Measurements from ENCODE around the gene UGP2. TPM values are rescaled to one million over a fixed set of nuclear protein-coding genes. Genes with fewer than 3 reads are reported as not detected.

UGP2 gene
- 101 and 145 TPM in 2 replicates for total RNA-seq

DNA sequence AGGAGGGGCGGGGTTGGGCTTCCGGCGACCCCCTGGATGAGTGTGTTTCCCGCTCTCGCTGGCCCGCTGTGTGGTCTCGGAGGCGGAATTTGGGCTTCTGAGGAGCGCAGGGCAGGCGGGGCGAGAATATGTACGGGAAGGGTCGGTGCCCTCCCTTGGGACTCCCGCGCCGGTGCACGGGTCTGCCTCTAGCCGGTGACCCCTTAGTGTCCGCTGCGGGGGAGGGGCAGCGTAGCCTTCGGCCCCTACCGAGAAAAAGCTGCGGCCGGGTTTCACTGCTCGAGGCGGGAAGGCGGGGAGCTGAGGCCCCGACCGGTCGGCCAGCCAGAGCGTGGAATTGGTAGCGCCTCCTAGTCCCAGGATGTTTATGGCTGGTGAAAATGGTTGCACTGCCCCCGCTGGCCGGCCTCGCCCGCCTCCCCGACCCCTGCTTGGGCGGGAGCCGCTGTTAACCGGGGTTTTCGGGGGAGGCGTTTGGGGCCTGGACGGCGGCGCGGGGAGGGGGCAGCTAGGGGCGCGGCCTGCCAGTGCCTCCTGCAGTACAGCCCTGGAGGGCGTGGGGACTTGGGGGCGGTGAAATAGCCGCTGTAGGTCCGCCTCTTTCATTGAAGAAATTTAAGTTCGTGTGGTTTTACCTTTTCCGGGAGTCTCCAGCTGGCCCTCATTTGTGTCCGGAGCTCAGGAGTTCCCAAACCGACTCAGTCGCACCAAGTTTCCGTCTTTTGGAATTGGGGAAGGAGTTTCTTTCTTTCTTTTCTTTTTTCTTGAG lies at the start of gene UGP2:
Gene UGP2, plus strand, starts transcription at position 643 of the 769 bp plus-strand sequence. CDS start 290 bp downstream, outside the sequence.

Other genes with a start within 250 kb of the UGP2 start
- 10.2 and 13.0 TPM in 2 replicates for gene VPS54, start 177.5 kb downstream of the UGP2 start, total RNA-seq